Measurements from ENCODE around the gene CCNDBP1. TPM values are rescaled to one million over a fixed set of nuclear protein-coding genes. Genes with fewer than 3 reads are reported as not detected.
"Not testable (repeated sequence)": the region's sequence is repeated elsewhere in the genome, so short reads cannot be mapped to it uniquely, and the experiment has no call there.

The CCNDBP1 gene
- total and polyA plus RNA-seq, 3 donors from 2014 or later: 60.5 to 83.6 (median 63.7) TPM

DNA sequence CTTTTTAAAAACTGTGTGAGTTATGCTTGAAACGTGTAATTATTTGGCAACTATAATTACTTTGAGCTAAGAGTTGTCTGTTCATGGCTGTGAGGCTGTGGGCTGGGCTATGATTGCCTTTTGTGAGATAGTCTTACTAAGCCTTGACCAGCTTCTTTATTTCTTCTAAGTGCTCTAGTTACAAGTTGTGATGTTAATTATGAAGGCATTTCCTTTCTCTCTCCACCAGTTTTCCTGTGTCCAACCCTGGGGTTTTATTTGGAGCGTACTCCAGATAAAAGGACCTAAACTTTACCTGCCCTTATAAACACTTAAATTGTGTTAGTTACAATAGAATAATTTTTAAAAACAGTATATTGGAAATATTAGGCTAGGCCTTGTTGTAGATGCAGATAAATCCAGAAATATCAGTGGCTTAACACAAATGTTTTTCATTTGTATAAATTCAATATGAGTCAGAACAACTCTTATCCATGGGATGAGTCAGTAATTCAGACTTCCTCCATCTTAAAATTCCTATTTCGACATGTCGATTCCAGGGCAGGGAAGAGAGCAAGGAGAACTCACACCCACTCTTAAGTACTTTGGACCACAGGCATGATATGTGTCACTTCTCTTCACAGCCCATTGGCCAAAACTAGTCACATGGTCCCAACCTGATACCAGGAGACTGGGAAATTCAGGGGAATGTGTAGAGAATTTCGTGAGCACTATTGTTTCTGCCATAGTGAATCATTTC, 34.8 kb upstream of the CCNDBP1 start:
- Histone ChIP-seq H3K36me3 (ENCODE audit: low read depth, missing control alignments) (no peaks in the 10 kb centered on the region), H3K9me3 (no peaks in the 10 kb centered on the region), H3K27me3 (no peaks in the 10 kb centered on the region), H3K27ac (no peak overlapping the region), H3K4me1 (no peaks in the 10 kb centered on the region), H3K4me3 (no peak overlapping the region)
- 89 to 95% methylated on average over 5 of the region's 5 CpGs for WGBS, 2 donors
- DNase-seq: no peak
- intact Hi-C loops (cut with DNase I; ENCODE audit: low total_unique reads): no loop called here
- TF ChIP-seq CTCF (IDR thresholded peaks at IDR 0.05) (no peak), POLR2A (IDR thresholded peaks at IDR 0.05) (no peak)

DNA sequence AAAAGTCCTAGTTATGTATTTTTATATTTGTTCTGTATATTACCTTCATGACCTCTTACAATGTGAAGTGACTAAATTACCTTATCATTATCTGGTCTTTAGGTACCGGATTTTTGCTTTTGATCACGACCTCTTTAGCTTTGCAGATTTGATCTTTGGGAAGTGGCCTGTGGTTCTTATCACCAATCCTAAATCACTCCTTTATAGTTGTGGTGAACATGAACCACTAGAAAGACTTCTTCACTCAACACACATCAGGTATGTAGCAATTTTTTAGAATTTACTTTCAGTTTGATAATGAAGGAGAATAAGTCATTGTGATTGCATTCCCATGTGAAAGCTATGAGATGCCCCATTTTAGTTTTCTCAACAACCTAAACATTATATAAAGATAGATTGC, 33.5 kb upstream of the CCNDBP1 start:
- Histone ChIP-seq H3K27me3 (no peaks in the 10 kb centered on the region), H3K36me3 (ENCODE audit: low read depth, missing control alignments) (no peaks in the 10 kb centered on the region), H3K4me1 (no peaks in the 10 kb centered on the region), H3K4me3 (no peak overlapping the region), H3K27ac (no peak overlapping the region), H3K9me3 (no peaks in the 10 kb centered on the region)
- intact Hi-C loops (cut with DNase I; ENCODE audit: low total_unique reads): no loop called here
- WGBS, 2 donors: 81 to 85% methylated on average over 2 of the region's 2 CpGs
- DNase-seq: no peak
- no peak for TF ChIP-seq CTCF (IDR thresholded peaks at IDR 0.05)
- TF ChIP-seq POLR2A (IDR thresholded peaks at IDR 0.05): no peak

GRCh38 chr15:43153269-43153668, 31.9 kb upstream of the CCNDBP1 start:
- no peak for DNase-seq
- H3K4me1 ChIP-seq: no peaks in the 10 kb centered on the region
- H3K27ac ChIP-seq: no peak overlapping the region
- no peaks in the 10 kb centered on the region for H3K36me3 ChIP-seq (ENCODE audit: low read depth, missing control alignments)
- H3K27me3 ChIP-seq: no peaks in the 10 kb centered on the region
- intact Hi-C loops (cut with DNase I; ENCODE audit: low total_unique reads): no loop called here
- no peaks in the 10 kb centered on the region for H3K9me3 ChIP-seq
- TF ChIP-seq POLR2A (IDR thresholded peaks at IDR 0.05) (no peak), CTCF (IDR thresholded peaks at IDR 0.05) (no peak)
- no peak overlapping the region for H3K4me3 ChIP-seq

GRCh38 chr15:43165801-43166325, 19.3 kb upstream of the CCNDBP1 start:
- Histone ChIP-seq H3K27me3 (no peaks in the 10 kb centered on the region), H3K4me1 (no peaks in the 10 kb centered on the region), H3K36me3 (ENCODE audit: low read depth, missing control alignments) (no peaks in the 10 kb centered on the region), H3K27ac (no peak overlapping the region), H3K4me3 (no peak overlapping the region), H3K9me3 (no peaks in the 10 kb centered on the region)
- no peak for DNase-seq
- no peak for TF ChIP-seq CTCF (IDR thresholded peaks at IDR 0.05)
- TF ChIP-seq POLR2A (IDR thresholded peaks at IDR 0.05): no peak
- 75 to 76% methylated on average over 2 of the region's 2 CpGs for WGBS, 2 donors
- intact Hi-C loops (cut with DNase I; ENCODE audit: low total_unique reads): no loop called here

- H3K36me3 ChIP-seq (ENCODE audit: low read depth, missing control alignments); intact Hi-C loops (cut with DNase I; ENCODE audit: low total_unique reads); H3K4me3 ChIP-seq; H3K4me1 ChIP-seq; H3K9me3 ChIP-seq; DNase-seq; H3K27me3 ChIP-seq; H3K27ac ChIP-seq: not testable (repeated sequence)
- 95% methylated on average over 26 of the region's 28 CpGs; no CpG with 5 or more reads in 1 of the 2 donors for WGBS, 2 donors
Measured at GRCh38 chr15:43167261-43167660, 17.9 kb upstream of the CCNDBP1 start.

Data from testis (tissue), 3 donors.